DND-41 (cell line): ENCODE results near the gene USP26.
A peak's percentile ranks its signal among the peaks of the same experiment; 100 is the strongest.

Experiments
- ATAC-seq: fragments of 200-7000 bp; cut with Tn5 transposase; 3 replicates; pipeline ENCODE4 v1.9.1; 2021; ENCODE audit warnings: low read depth; ENCODE audit not compliant: insufficient read depth
- DNase-seq: peaks from one replicate; pipeline ENCODE4 v3.0.0-alpha.2; 2020
- H2AFZ ChIP-seq: 2 replicates; pipeline ENCODE4 v1.6.0; 2012; ENCODE audit warnings: low read depth, low read length
- H3K27ac ChIP-seq: 2 replicates; pipeline ENCODE4 v1.5.1; 2012; ENCODE audit warnings: low read length, inconsistent platforms
- H3K27me3 ChIP-seq: fragments of 200-600 bp; sonication (generic); 2 replicates; pipeline ENCODE4 v1.6.0; 2012; ENCODE audit warnings: low read length, mild to moderate bottlenecking, inconsistent platforms; ENCODE audit not compliant: insufficient read depth, poor library complexity
- H3K36me3 ChIP-seq: 2 replicates; pipeline ENCODE4 v1.5.1; 2012; ENCODE audit warnings: low read length, inconsistent platforms; ENCODE audit not compliant: insufficient read depth
- H3K4me1 ChIP-seq: 2 replicates; pipeline ENCODE4 v1.5.1; 2012; ENCODE audit warnings: mild to moderate bottlenecking, low read length; ENCODE audit not compliant: insufficient read depth
- H3K4me2 ChIP-seq: 2 replicates; pipeline ENCODE4 v1.6.0; 2012; ENCODE audit warnings: mild to moderate bottlenecking, moderate library complexity, low read length, inconsistent platforms; ENCODE audit not compliant: insufficient read depth
- H3K4me3 ChIP-seq, 2 experiments: fragments of 200-600 bp in 1 of 2; shearing (Covaris generic) in 1 of 2; 2 replicates each; pipeline ENCODE4 v1.5.1; 2012 to 2016; ENCODE audit warnings: inconsistent platforms in 2 of 2, low read length in 2 of 2, mild to moderate bottlenecking in 2 of 2, low read depth in 1 of 2, moderate library complexity in 1 of 2
- H3K79me2 ChIP-seq: 2 replicates; pipeline ENCODE4 v1.6.0; 2012; ENCODE audit warnings: low read length, inconsistent platforms; ENCODE audit not compliant: insufficient read depth
- H3K9ac ChIP-seq: 2 replicates; pipeline ENCODE4 v1.6.0; 2012; ENCODE audit warnings: low read depth, mild to moderate bottlenecking, inconsistent platforms, low read length, moderate library complexity
- H3K9me3 ChIP-seq: 2 replicates; pipeline ENCODE4 v1.5.1; 2012; ENCODE audit warnings: low read length, moderate library complexity, mild to moderate bottlenecking, inconsistent platforms; ENCODE audit not compliant: insufficient read depth, severe bottlenecking
- H4K20me1 ChIP-seq: 2 replicates; pipeline ENCODE4 v1.6.0; 2012; ENCODE audit warnings: low read length; ENCODE audit not compliant: insufficient read depth
- EZH2 ChIP-seq: IDR thresholded peaks from 3 replicates; pipeline ENCODE4 v1.6.1; 2012; ENCODE audit warnings: borderline replicate concordance, low read depth, mild to moderate bottlenecking, moderate library complexity, low read length, inconsistent platforms; ENCODE audit not compliant: severe bottlenecking
- TF ChIP-seq, protein P1 (sequence below): IDR thresholded peaks from 2 replicates; pipeline ENCODE4 v1.5.1; 2012; ENCODE audit warnings: borderline replicate concordance, low read length, moderate library complexity, mild to moderate bottlenecking; ENCODE audit not compliant: poor library complexity, severe bottlenecking; ENCODE audit errors: extremely low read depth

USP26 gene

DNA sequence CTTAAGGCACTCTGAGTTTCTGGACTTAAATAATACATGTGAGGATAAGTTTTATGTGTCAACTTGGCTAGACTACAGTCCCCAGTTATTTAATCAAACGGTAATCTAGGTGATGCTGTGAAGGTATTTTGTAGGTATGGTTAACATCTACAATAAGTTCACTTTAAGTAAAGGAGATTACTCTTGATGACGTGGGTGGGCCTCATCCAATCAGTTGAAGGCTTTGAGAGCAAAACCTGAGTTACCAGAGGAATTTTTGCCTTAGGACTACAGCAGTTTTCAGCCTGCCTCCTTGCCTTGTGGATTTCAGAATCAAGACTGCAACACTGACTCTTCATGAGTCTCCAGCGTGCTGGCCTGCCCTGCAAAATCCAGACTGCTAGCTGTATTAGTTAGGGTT, 78.7 kb downstream of the USP26 start:
- DNase-seq (no peak), ATAC-seq (no peak)
- Histone ChIP-seq H3K79me2 (no peaks in the 10 kb centered on the region), H4K20me1 (no peaks in the 10 kb centered on the region), H3K27me3 (no peaks in the 10 kb centered on the region), H3K4me1 (no peaks in the 10 kb centered on the region), H3K4me3 (no peak overlapping the region), H3K27ac (no peak overlapping the region), H2AFZ (no peak overlapping the region), H3K9me3 (no peaks in the 10 kb centered on the region), H3K4me2 (no peak overlapping the region), H3K9ac (no peak overlapping the region), H3K36me3 (no peaks in the 10 kb centered on the region)
- no peak for TF ChIP-seq EZH2
- TF ChIP-seq, protein P1, sequence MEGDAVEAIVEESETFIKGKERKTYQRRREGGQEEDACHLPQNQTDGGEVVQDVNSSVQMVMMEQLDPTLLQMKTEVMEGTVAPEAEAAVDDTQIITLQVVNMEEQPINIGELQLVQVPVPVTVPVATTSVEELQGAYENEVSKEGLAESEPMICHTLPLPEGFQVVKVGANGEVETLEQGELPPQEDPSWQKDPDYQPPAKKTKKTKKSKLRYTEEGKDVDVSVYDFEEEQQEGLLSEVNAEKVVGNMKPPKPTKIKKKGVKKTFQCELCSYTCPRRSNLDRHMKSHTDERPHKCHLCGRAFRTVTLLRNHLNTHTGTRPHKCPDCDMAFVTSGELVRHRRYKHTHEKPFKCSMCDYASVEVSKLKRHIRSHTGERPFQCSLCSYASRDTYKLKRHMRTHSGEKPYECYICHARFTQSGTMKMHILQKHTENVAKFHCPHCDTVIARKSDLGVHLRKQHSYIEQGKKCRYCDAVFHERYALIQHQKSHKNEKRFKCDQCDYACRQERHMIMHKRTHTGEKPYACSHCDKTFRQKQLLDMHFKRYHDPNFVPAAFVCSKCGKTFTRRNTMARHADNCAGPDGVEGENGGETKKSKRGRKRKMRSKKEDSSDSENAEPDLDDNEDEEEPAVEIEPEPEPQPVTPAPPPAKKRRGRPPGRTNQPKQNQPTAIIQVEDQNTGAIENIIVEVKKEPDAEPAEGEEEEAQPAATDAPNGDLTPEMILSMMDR: no peak

DNA sequence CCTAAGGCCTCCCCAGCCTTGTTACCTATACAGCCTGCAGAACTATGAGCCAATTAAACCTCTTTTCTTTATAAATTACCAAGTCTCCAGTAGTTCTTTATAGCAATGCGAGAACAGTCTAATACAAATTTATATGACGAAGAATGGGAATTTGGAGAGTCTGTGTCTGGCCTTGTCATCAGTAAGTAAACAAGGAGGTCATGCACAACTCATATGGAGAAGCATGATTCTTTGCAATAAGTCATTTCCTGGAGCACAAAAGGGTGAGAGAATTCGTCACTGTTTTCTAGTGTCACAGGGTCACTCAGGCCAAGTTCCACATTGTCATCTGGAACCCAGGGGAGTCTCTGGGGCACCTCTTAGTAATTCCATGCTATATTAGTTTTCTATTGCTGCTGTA, 89.5 kb downstream of the USP26 start:
- Histone ChIP-seq H3K9me3 (no peaks in the 10 kb centered on the region), H3K9ac (no peak overlapping the region), H2AFZ (no peak overlapping the region), H3K79me2 (no peaks in the 10 kb centered on the region), H3K4me3 (no peak overlapping the region), H3K27me3 (no peaks in the 10 kb centered on the region), H3K36me3 (no peaks in the 10 kb centered on the region), H3K4me2 (no peak overlapping the region), H4K20me1 (no peaks in the 10 kb centered on the region), H3K27ac (no peak overlapping the region), H3K4me1 (no peaks in the 10 kb centered on the region)
- DNase-seq (no peak), ATAC-seq (no peak)
- no peak for TF ChIP-seq EZH2
- TF ChIP-seq, protein P1: no peak

DNA sequence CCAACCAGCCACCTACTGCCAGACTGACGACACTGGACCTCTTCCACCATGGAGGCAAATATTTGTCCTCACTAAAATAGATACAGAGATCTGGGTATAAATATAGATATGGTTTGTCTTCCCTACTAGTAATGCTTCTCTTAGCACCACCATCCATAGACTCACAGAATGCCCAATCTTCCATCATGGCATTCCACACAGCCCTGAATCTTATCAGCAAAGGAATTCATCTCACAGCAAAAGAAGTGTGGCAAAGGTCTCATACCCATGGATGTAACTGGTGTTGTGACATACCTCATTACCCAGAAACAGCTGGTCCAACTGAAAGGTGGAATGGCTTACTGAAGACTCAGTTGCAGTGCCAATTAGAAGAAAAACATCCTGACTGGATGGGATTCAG, 91.3 kb downstream of the USP26 start:
- no peak for ATAC-seq
- no peak overlapping the region for H3K27ac ChIP-seq
- H3K79me2 ChIP-seq: no peaks in the 10 kb centered on the region
- H3K4me3 ChIP-seq: no peak overlapping the region
- TF ChIP-seq EZH2: no peak
- TF ChIP-seq, protein P1: no peak
- H3K9ac ChIP-seq: no peak overlapping the region
- H3K27me3 ChIP-seq: no peaks in the 10 kb centered on the region
- H3K4me2 ChIP-seq: no peak overlapping the region
- H3K9me3 ChIP-seq: no peaks in the 10 kb centered on the region
- H4K20me1 ChIP-seq: no peaks in the 10 kb centered on the region
- H2AFZ ChIP-seq: no peak overlapping the region
- DNase-seq: no peak
- H3K4me1 ChIP-seq: no peaks in the 10 kb centered on the region
- H3K36me3 ChIP-seq: no peaks in the 10 kb centered on the region

DNA sequence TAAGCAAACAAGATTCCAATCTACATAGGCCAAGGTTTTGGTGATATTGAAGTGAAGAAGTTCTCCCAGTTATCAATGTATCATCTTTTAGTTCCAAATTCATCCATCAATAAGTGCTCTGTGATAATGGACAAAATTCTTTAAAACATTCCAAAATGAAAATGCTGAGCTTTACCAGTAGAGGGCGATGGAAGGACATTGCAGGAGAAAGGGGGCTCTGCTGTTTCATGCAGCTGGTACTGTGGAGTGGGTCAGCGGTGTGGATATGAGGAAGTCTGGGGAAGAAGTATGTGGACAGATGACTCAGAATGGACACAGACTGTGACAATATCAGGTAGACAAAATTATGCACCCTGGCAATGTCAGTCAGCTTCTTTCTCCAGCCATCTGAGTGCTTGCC, 91.9 kb downstream of the USP26 start:
- H3K36me3 ChIP-seq: no peaks in the 10 kb centered on the region
- no peak overlapping the region for H2AFZ ChIP-seq
- no peak overlapping the region for H3K9ac ChIP-seq
- H3K79me2 ChIP-seq: no peaks in the 10 kb centered on the region
- TF ChIP-seq EZH2: no peak
- TF ChIP-seq, protein P1: peak; percentile 69
- H3K27me3 ChIP-seq: no peaks in the 10 kb centered on the region
- no peak overlapping the region for H3K4me2 ChIP-seq
- no peaks in the 10 kb centered on the region for H3K4me1 ChIP-seq
- no peak overlapping the region for H3K27ac ChIP-seq
- no peak overlapping the region for H3K4me3 ChIP-seq
- peak; percentile 45; the same call in 2 of the 3 replicates for ATAC-seq
- peak; percentile 8 for DNase-seq
- H4K20me1 ChIP-seq: no peaks in the 10 kb centered on the region
- no peaks in the 10 kb centered on the region for H3K9me3 ChIP-seq
